HG02885 (cell line): ENCODE measurements around the gene BCAS1.
"Not testable (repeated sequence)": the region's sequence is repeated elsewhere in the genome, so short reads cannot be mapped to it uniquely, and the experiment has no call there.

Experiments
- ATAC-seq: cut with Tn5 transposase; IDR thresholded peaks from one replicate; pipeline ENCODE4 v1.9.1; 2021; ENCODE audit warnings: mild to moderate bottlenecking; ENCODE audit not compliant: unreplicated experiment, poor library complexity

The BCAS1 gene

GRCh38 chr20:53995949-53996348 lies 74.4 kb downstream of the BCAS1 start:
- no peak for ATAC-seq

- no peak for ATAC-seq
Observed at GRCh38 chr20:53994088-53994487, 76.3 kb downstream of the BCAS1 start.

GRCh38 chr20:53993310-53993709 lies 77.1 kb downstream of the BCAS1 start:
- ATAC-seq, result no peak

GRCh38 chr20:53990768-53991450 lies 79.5 kb downstream of the BCAS1 start:
- no peak for ATAC-seq

GRCh38 chr20:53990003-53990402 lies 80.4 kb downstream of the BCAS1 start:
- ATAC-seq, result no peak

- no peak for ATAC-seq
Observed at GRCh38 chr20:53989401-53989800, 81.0 kb downstream of the BCAS1 start.

- ATAC-seq, result no peak
Observed at GRCh38 chr20:53986037-53986650, 84.2 kb downstream of the BCAS1 start.

- ATAC-seq, result no peak
Observed at GRCh38 chr20:53985150-53985518, 85.3 kb downstream of the BCAS1 start.

- no peak for ATAC-seq
Observed at GRCh38 chr20:53984356-53985149, 85.8 kb downstream of the BCAS1 start.

GRCh38 chr20:53983401-53983800 lies 87.0 kb downstream of the BCAS1 start:
- ATAC-seq, result no peak

GRCh38 chr20:53982624-53983023 lies 87.8 kb downstream of the BCAS1 start:
- no peak for ATAC-seq

- ATAC-seq, result no peak
Observed at GRCh38 chr20:53981752-53982437, 88.5 kb downstream of the BCAS1 start.

- no peak for ATAC-seq
Observed at GRCh38 chr20:53981130-53981529, 89.3 kb downstream of the BCAS1 start.

- ATAC-seq, result no peak
Observed at GRCh38 chr20:53980031-53980465, 90.3 kb downstream of the BCAS1 start.

- ATAC-seq, result no peak
Observed at GRCh38 chr20:53978497-53978896, 91.9 kb downstream of the BCAS1 start.

- ATAC-seq, result no peak
Observed at GRCh38 chr20:53977391-53977790, 93.0 kb downstream of the BCAS1 start.

GRCh38 chr20:53975761-53976160 lies 94.6 kb downstream of the BCAS1 start:
- ATAC-seq, result no peak

GRCh38 chr20:53974785-53975555 lies 95.4 kb downstream of the BCAS1 start:
- no peak for ATAC-seq

- ATAC-seq, result not testable (repeated sequence)
Observed at GRCh38 chr20:53973882-53974281, 96.5 kb downstream of the BCAS1 start.

- no peak for ATAC-seq
Observed at GRCh38 chr20:53972179-53972578, 98.2 kb downstream of the BCAS1 start.
